Fibroblast of gingiva (primary cell): ENCODE results near the gene NACC2.

Source experiments
- DNase-seq: peaks from one replicate; pipeline ENCODE4 v3.0.0-alpha.2; 2011; ENCODE audit warnings: low read depth

The NACC2 gene

GRCh38 chr9:136010615-136011361 lies 84.3 kb downstream of the NACC2 start:
- no peak for DNase-seq

- no peak for DNase-seq
These were observed 84.9 kb downstream of the NACC2 start for GRCh38 chr9:136010176-136010575.

GRCh38 chr9:136009516-136009915 lies 85.6 kb downstream of the NACC2 start:
- DNase-seq = no peak

- DNase-seq = no peak
These were observed 86.4 kb downstream of the NACC2 start for GRCh38 chr9:136008693-136008997.

GRCh38 chr9:136007934-136008692 lies 87.0 kb downstream of the NACC2 start:
- no peak for DNase-seq

- DNase-seq = no peak
These were observed 87.7 kb downstream of the NACC2 start for GRCh38 chr9:136007276-136007933.

- no peak for DNase-seq
These were observed 88.9 kb downstream of the NACC2 start for GRCh38 chr9:136006169-136006568.

- DNase-seq = no peak
These were observed 90.4 kb downstream of the NACC2 start for GRCh38 chr9:136004712-136005111.

GRCh38 chr9:136004219-136004618 lies 90.9 kb downstream of the NACC2 start:
- no peak for DNase-seq

GRCh38 chr9:136003411-136004218 lies 91.5 kb downstream of the NACC2 start:
- DNase-seq = no peak

- DNase-seq = no peak
These were observed 92.2 kb downstream of the NACC2 start for GRCh38 chr9:136002881-136003280.

- no peak for DNase-seq
These were observed 92.9 kb downstream of the NACC2 start for GRCh38 chr9:136002215-136002614.

- no peak for DNase-seq
These were observed 93.9 kb downstream of the NACC2 start for GRCh38 chr9:136001231-136001630.

GRCh38 chr9:135998410-135999071 lies 96.5 kb downstream of the NACC2 start:
- no peak for DNase-seq

GRCh38 chr9:135998016-135998380 lies 97.1 kb downstream of the NACC2 start:
- no peak for DNase-seq

GRCh38 chr9:135997090-135998015 lies 97.7 kb downstream of the NACC2 start:
- DNase-seq = no peak

GRCh38 chr9:135995816-135996215 lies 99.3 kb downstream of the NACC2 start:
- no peak for DNase-seq

GRCh38 chr9:135994501-135995192 lies 100.4 kb downstream of the NACC2 start:
- DNase-seq = no peak

- DNase-seq = no peak
These were observed 101.2 kb downstream of the NACC2 start for GRCh38 chr9:135993765-135994500.

- no peak for DNase-seq
These were observed 101.7 kb downstream of the NACC2 start for GRCh38 chr9:135993409-135993742.
